Smooth muscle cell (in vitro differentiated cells): Measurements from ENCODE around the gene PLCB4. TPM values are rescaled to one million over a fixed set of nuclear protein-coding genes. Genes with fewer than 3 reads are reported as not detected.

Experiments
- DNase-seq: peaks from one replicate; lab custom pipeline; 2025; ENCODE audit not compliant: unreplicated experiment; lab: John Stamatoyannopoulos, UW
- H2AFZ ChIP-seq: fragments of 200-600 bp; sonication (generic); 2 replicates; pipeline ENCODE4 v1.6.0; 2016; ENCODE audit warnings: antibody characterized with exemption, low read depth, mild to moderate bottlenecking
- H3F3A ChIP-seq: fragments of 200-600 bp; sonication (generic); 2 replicates; pipeline ENCODE4 v1.6.0; 2017; ENCODE audit warnings: antibody characterized with exemption, low read depth
- H3K27ac ChIP-seq: fragments of 200-600 bp; sonication (generic); 2 replicates; pipeline ENCODE4 v1.5.1; 2016; ENCODE audit warnings: low read depth, mild to moderate bottlenecking
- H3K27me3 ChIP-seq: fragments of 200-600 bp; sonication (generic); 2 replicates; pipeline ENCODE4 v1.6.1; 2016; ENCODE audit warnings: low read depth, mild to moderate bottlenecking
- H3K36me3 ChIP-seq: fragments of 200-600 bp; sonication (generic); 2 replicates; pipeline ENCODE4 v1.5.1; 2016; ENCODE audit warnings: low read depth
- H3K4me1 ChIP-seq: fragments of 200-600 bp; sonication (generic); 2 replicates; pipeline ENCODE4 v1.5.1; 2016; ENCODE audit warnings: low read depth
- H3K4me2 ChIP-seq: fragments of 200-600 bp; sonication (generic); 2 replicates; pipeline ENCODE4 v1.6.0; 2016; ENCODE audit warnings: mild to moderate bottlenecking
- H3K4me3 ChIP-seq: fragments of 200-600 bp; sonication (generic); 2 replicates; pipeline ENCODE4 v1.5.1; 2016; ENCODE audit warnings: mild to moderate bottlenecking
- H3K79me2 ChIP-seq: fragments of 200-600 bp; sonication (generic); 2 replicates; pipeline ENCODE4 v1.6.0; 2016; ENCODE audit warnings: low read depth, mild to moderate bottlenecking
- H3K9ac ChIP-seq: fragments of 200-600 bp; sonication (generic); 2 replicates; pipeline ENCODE4 v1.6.0; 2016; ENCODE audit warnings: low read depth
- H3K9me3 ChIP-seq: fragments of 200-600 bp; sonication (generic); replicated peaks from 2 replicates; pipeline ENCODE4 v1.5.1; 2016; ENCODE audit warnings: low read depth
- H4K20me1 ChIP-seq: fragments of 200-600 bp; sonication (generic); 2 replicates; pipeline ENCODE4 v1.6.0; 2016; ENCODE audit warnings: low read depth
- CTCF ChIP-seq: fragments of 200-600 bp; sonication (generic); IDR thresholded peaks from 2 replicates; pipeline ENCODE4 v1.5.1; 2017; ENCODE audit warnings: borderline replicate concordance, mild to moderate bottlenecking, antibody characterized with exemption; ENCODE audit not compliant: insufficient read depth, poor library complexity, severe bottlenecking
- WGBS: methylation state at CpG from one replicate; pipeline ENCODE4 v1.1.7; 2016; ENCODE audit warnings: low lambda C conversion rate; 5-methylcytosine and 5-hydroxymethylcytosine counted together
- polyA plus RNA-seq: library from polyadenylated mRNA; unstranded; fragments of >200 nt; fragmentation: Nextera tagmentation; extraction: Ambion mirVana; gene quantifications from 2 replicates; pipeline ENCODE4 v1.2.1, GENCODE V29; 2016
- total RNA-seq: library from RNA; depleted of rRNA; stranded (reverse); fragments of >200 nt; gene quantifications from 2 replicates; pipeline ENCODE4 v1.2.3, GENCODE V29; 2014

Gene PLCB4
- total and polyA plus RNA-seq, 2 experiments from 2014 or later = 3.0 to 5.3 TPM

GRCh38 chr20:9440892-9441291, 372.0 kb downstream of the PLCB4 start:
- no peak overlapping the region for H3K27ac ChIP-seq
- H3F3A ChIP-seq = no peaks in the 10 kb centered on the region
- H3K4me2 ChIP-seq = no peak overlapping the region
- no peaks in the 10 kb centered on the region for H3K79me2 ChIP-seq
- H3K4me1 ChIP-seq = no peaks in the 10 kb centered on the region
- no peak overlapping the region for H2AFZ ChIP-seq
- TF ChIP-seq CTCF = no peak
- H3K4me3 ChIP-seq = no peak overlapping the region
- H3K27me3 ChIP-seq = no peaks in the 10 kb centered on the region
- H4K20me1 ChIP-seq = no peaks in the 10 kb centered on the region
- no peak overlapping the region for H3K9ac ChIP-seq
- H3K9me3 ChIP-seq = no peaks in the 10 kb centered on the region
- DNase-seq = no peak
- 45% methylated on average over 3 of the region's 3 CpGs for WGBS
- no peaks in the 10 kb centered on the region for H3K36me3 ChIP-seq

GRCh38 chr20:9441948-9442347, 373.1 kb downstream of the PLCB4 start:
- TF ChIP-seq CTCF = no peak
- Histone ChIP-seq H3K27ac (no peak overlapping the region), H3K36me3 (no peaks in the 10 kb centered on the region), H2AFZ (no peak overlapping the region), H3K9ac (no peak overlapping the region), H3K4me3 (no peak overlapping the region), H3K79me2 (no peaks in the 10 kb centered on the region), H3K4me1 (no peaks in the 10 kb centered on the region), H3K4me2 (no peak overlapping the region), H3K9me3 (no peaks in the 10 kb centered on the region), H3K27me3 (no peaks in the 10 kb centered on the region), H4K20me1 (no peaks in the 10 kb centered on the region), H3F3A (no peaks in the 10 kb centered on the region)
- DNase-seq = no peak
- WGBS = 99% methylated on average over 3 of the region's 3 CpGs

GRCh38 chr20:9442858-9443257, 374.0 kb downstream of the PLCB4 start:
- H3K27ac ChIP-seq = no peak overlapping the region
- H3K9ac ChIP-seq = no peak overlapping the region
- no peaks in the 10 kb centered on the region for H3K9me3 ChIP-seq
- TF ChIP-seq CTCF = no peak
- no peak overlapping the region for H2AFZ ChIP-seq
- no peak for DNase-seq
- no peak overlapping the region for H3K4me3 ChIP-seq
- H3K27me3 ChIP-seq = no peaks in the 10 kb centered on the region
- no peaks in the 10 kb centered on the region for H3K79me2 ChIP-seq
- H3K4me1 ChIP-seq = no peaks in the 10 kb centered on the region
- no peaks in the 10 kb centered on the region for H4K20me1 ChIP-seq
- H3K36me3 ChIP-seq = no peaks in the 10 kb centered on the region
- no peaks in the 10 kb centered on the region for H3F3A ChIP-seq
- no peak overlapping the region for H3K4me2 ChIP-seq

GRCh38 chr20:9444921-9445320, 376.0 kb downstream of the PLCB4 start:
- no peaks in the 10 kb centered on the region for H3F3A ChIP-seq
- H3K27ac ChIP-seq = no peak overlapping the region
- no peak for TF ChIP-seq CTCF
- DNase-seq = no peak
- no peaks in the 10 kb centered on the region for H4K20me1 ChIP-seq
- no peaks in the 10 kb centered on the region for H3K27me3 ChIP-seq
- H3K9ac ChIP-seq = no peak overlapping the region
- H3K4me3 ChIP-seq = no peak overlapping the region
- no peak overlapping the region for H2AFZ ChIP-seq
- H3K36me3 ChIP-seq = no peaks in the 10 kb centered on the region
- 68% methylated on average over 2 of the region's 2 CpGs for whole genome bisulfite sequencing
- H3K79me2 ChIP-seq = no peaks in the 10 kb centered on the region
- no peaks in the 10 kb centered on the region for H3K4me1 ChIP-seq
- H3K9me3 ChIP-seq = no peaks in the 10 kb centered on the region
- no peak overlapping the region for H3K4me2 ChIP-seq
